ENCODE results near the gene UNC13A.

DNA sequence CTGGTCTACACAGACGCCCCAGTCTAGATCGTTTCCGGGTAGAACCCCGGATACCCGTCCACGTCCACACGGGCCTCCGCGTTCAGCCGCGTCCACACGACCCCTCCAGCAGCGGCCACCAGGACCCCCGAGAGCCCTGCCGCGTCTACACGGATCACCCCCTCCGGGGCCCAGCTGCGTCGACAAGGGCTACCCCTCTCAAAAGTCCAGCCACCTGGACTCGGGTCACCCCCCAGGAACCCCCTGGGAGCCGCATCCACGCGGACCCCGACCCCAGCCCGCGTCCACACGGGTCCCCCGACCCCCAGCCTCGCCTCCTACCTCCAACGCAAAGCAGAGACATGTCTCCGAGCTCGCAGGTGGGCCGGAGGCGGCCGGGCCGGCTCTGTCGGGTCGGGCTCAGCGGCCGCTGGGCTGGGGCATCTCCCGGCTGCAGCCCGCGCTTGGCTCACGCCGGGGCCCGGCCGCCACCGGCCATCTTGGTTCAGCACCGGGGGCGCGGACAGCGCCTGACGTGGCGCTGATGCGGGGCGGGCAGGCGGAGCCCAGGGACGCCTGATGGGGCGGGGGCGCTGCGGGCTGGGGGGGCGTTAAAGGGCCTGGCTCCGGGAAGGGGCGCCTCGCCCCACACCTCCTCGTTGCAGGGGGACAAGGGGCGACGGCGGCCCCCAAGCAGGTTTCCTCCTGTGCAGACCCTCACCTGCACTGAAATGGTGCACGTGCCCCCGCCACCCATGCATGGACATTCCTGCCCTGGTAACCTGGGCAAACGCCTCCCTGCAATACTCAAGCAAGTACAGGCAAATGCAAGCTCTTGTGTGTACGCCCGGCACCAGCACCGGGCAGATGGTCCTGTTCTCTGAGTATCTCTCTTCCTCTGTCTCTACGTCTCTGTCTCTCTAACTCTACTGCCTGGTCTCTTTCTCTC, at the start of gene UNC13A:
- TF ChIP-seq, protein P1, sequence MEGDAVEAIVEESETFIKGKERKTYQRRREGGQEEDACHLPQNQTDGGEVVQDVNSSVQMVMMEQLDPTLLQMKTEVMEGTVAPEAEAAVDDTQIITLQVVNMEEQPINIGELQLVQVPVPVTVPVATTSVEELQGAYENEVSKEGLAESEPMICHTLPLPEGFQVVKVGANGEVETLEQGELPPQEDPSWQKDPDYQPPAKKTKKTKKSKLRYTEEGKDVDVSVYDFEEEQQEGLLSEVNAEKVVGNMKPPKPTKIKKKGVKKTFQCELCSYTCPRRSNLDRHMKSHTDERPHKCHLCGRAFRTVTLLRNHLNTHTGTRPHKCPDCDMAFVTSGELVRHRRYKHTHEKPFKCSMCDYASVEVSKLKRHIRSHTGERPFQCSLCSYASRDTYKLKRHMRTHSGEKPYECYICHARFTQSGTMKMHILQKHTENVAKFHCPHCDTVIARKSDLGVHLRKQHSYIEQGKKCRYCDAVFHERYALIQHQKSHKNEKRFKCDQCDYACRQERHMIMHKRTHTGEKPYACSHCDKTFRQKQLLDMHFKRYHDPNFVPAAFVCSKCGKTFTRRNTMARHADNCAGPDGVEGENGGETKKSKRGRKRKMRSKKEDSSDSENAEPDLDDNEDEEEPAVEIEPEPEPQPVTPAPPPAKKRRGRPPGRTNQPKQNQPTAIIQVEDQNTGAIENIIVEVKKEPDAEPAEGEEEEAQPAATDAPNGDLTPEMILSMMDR (IDR thresholded peaks at IDR 0.05; ENCODE audit: extremely low read depth in 1 of 2, insufficient read depth in 1 of 2, low read depth in 1 of 2, low read length in 2 of 2), result no peak
- TF ChIP-seq POLR2A (IDR thresholded peaks at IDR 0.05; ENCODE audit: low read depth, low read length), result no peak

Data from endothelial cell of umbilical vein (primary cell).